HepG2 (cell line): Measurements from ENCODE around the gene ADCY10.

Experiments used
- CENPX ChIP-seq: sonication (generic); formaldehyde crosslinking; IDR thresholded peaks from 2 replicates; pipeline ENCODE4 v1.9.0; 2021; ENCODE audit warnings: mild to moderate bottlenecking, missing genetic modification reagents, moderate library complexity
- CTCF ChIP-seq: sonication (generic); formaldehyde crosslinking; IDR thresholded peaks from 2 replicates; pipeline ENCODE4 v1.5.0; 2020; ENCODE audit warnings: mild to moderate bottlenecking, missing genetic modification reagents, moderate library complexity
- HDAC2 ChIP-seq: sonication (generic); formaldehyde crosslinking; IDR thresholded peaks from 2 replicates; pipeline ENCODE4 v1.4.0; 2020; ENCODE audit warnings: missing genetic modification reagents
- HNRNPLL ChIP-seq: fragments of 200-400 bp; formaldehyde crosslinking; IDR thresholded peaks from 2 replicates; pipeline ENCODE4 v1.6.1; 2017; ENCODE audit warnings: mild to moderate bottlenecking, low read depth, low read length; ENCODE audit not compliant: poor library complexity, severe bottlenecking
- MIER3 ChIP-seq: IDR thresholded peaks from 2 replicates; pipeline ENCODE4 v1.6.1; 2016; ENCODE audit warnings: missing compliant biosample characterization, borderline replicate concordance
- TGIF2 ChIP-seq: IDR thresholded peaks from 2 replicates; pipeline ENCODE4 v1.6.1; 2016; ENCODE audit warnings: control low read depth, missing compliant biosample characterization
- ZBTB43 ChIP-seq: sonication (generic); formaldehyde crosslinking; conservative IDR thresholded peaks from 2 replicates; pipeline ENCODE4 v1.4.0; 2020; ENCODE audit warnings: missing genetic modification reagents
- ZNF460 ChIP-seq: sonication (generic); formaldehyde crosslinking; IDR thresholded peaks from 2 replicates; pipeline ENCODE4 v1.5.1; 2020; ENCODE audit warnings: missing genetic modification reagents, mild to moderate bottlenecking, borderline replicate concordance

- TF ChIP-seq HNRNPLL: no peak
- TF ChIP-seq CENPX (CRISPR knock-in tag): no peak
- no peak for TF ChIP-seq ZNF460 (CRISPR knock-in tag)
- TF ChIP-seq HDAC2 (CRISPR knock-in tag): no peak
- TF ChIP-seq CTCF (CRISPR knock-in tag): no peak
- TF ChIP-seq ZBTB43: no peak
- TF ChIP-seq TGIF2 (CRISPR knock-in tag): no peak
- TF ChIP-seq MIER3: no peak
These were observed 14.7 kb downstream of the ADCY10 start for GRCh38 chr1:167899253-167899681.
